Hippocampal formation (tissue), 2 donors: Measurements from ENCODE around the gene ZNF169.
A peak's percentile ranks its signal among the peaks of the same experiment; 100 is the strongest.
"Not testable (repeated sequence)": the region's sequence is repeated elsewhere in the genome, so short reads cannot be mapped to it uniquely, and the experiment has no call there.

Experiments
- DNase-seq, 2 donors: peaks; one replicate each; lab custom pipeline; 2025; lab: John Stamatoyannopoulos, UW

The ZNF169 gene

GRCh38 chr9:94259077-94259862 is at the start of gene ZNF169:
Gene ZNF169, plus strand, starts transcription at chr9:94259298. Its CDS starts 19,515 bp downstream, at chr9:94278813.
- DNase-seq = peak; percentile 82 to 85

- DNase-seq = no peak
Observed at GRCh38 chr9:94210616-94211603, 48.2 kb upstream of the ZNF169 start.

GRCh38 chr9:94212091-94212490 is 47.0 kb upstream of the ZNF169 start:
- DNase-seq = no peak

GRCh38 chr9:94212531-94212930 is 46.6 kb upstream of the ZNF169 start:
- DNase-seq = no peak

GRCh38 chr9:94213511-94214124 is 45.5 kb upstream of the ZNF169 start:
- DNase-seq = peak; percentile 44 to 78

GRCh38 chr9:94222870-94223269 is 36.2 kb upstream of the ZNF169 start:
- DNase-seq = no peak

GRCh38 chr9:94225413-94225812 is 33.7 kb upstream of the ZNF169 start:
- not testable (repeated sequence) for DNase-seq

- DNase-seq = no peak
Observed at GRCh38 chr9:94228616-94229015, 30.5 kb upstream of the ZNF169 start.

GRCh38 chr9:94232428-94232827 is 26.7 kb upstream of the ZNF169 start:
- DNase-seq = no peak

GRCh38 chr9:94241098-94241497 is 18.0 kb upstream of the ZNF169 start:
- not testable (repeated sequence) for DNase-seq

GRCh38 chr9:94245651-94246050 is 13.4 kb upstream of the ZNF169 start:
- DNase-seq = no peak

- DNase-seq = no peak
Observed at GRCh38 chr9:94250456-94250855, 8.6 kb upstream of the ZNF169 start.

GRCh38 chr9:94256007-94256406 is 3.1 kb upstream of the ZNF169 start:
- DNase-seq = no peak

GRCh38 chr9:94265626-94266402 is 6.7 kb downstream of the ZNF169 start:
- DNase-seq = not testable (repeated sequence)

- no peak for DNase-seq
Observed at GRCh38 chr9:94269264-94269663, 10.2 kb downstream of the ZNF169 start.

GRCh38 chr9:94270009-94270408 is 10.9 kb downstream of the ZNF169 start:
- no peak for DNase-seq

GRCh38 chr9:94277029-94277428 is 17.9 kb downstream of the ZNF169 start:
- not testable (repeated sequence) for DNase-seq

GRCh38 chr9:94277885-94278536 is 18.9 kb downstream of the ZNF169 start:
- DNase-seq = no peak

- no peak for DNase-seq
Observed at GRCh38 chr9:94280409-94280989, 21.4 kb downstream of the ZNF169 start.

- DNase-seq = no peak
Observed at GRCh38 chr9:94281101-94281500, 22.0 kb downstream of the ZNF169 start.
